GM15510 (cell line): ENCODE results near the gene KDM4B.

Experiments
- POLR2A ChIP-seq: IDR thresholded peaks from 3 replicates; pipeline ENCODE4 v1.6.1; 2011; ENCODE audit warnings: borderline replicate concordance; ENCODE audit not compliant: insufficient read length; ENCODE audit errors: extremely low read depth

KDM4B gene

DNA sequence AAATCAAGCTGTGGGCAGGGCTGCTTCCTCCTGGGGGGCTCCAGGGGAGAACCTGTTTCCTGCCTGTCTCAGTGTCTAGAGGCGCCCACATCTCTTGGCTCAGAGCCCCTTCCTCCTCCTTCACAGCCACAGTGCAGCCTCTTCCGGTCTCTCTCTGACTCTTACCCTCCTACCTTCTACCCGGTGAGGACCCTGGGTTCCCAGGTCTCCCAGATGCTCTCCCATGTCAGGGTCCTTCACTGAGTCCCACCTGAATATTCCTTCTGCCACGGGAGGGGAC, 153.1 kb downstream of the KDM4B start:
- TF ChIP-seq POLR2A: no peak

DNA sequence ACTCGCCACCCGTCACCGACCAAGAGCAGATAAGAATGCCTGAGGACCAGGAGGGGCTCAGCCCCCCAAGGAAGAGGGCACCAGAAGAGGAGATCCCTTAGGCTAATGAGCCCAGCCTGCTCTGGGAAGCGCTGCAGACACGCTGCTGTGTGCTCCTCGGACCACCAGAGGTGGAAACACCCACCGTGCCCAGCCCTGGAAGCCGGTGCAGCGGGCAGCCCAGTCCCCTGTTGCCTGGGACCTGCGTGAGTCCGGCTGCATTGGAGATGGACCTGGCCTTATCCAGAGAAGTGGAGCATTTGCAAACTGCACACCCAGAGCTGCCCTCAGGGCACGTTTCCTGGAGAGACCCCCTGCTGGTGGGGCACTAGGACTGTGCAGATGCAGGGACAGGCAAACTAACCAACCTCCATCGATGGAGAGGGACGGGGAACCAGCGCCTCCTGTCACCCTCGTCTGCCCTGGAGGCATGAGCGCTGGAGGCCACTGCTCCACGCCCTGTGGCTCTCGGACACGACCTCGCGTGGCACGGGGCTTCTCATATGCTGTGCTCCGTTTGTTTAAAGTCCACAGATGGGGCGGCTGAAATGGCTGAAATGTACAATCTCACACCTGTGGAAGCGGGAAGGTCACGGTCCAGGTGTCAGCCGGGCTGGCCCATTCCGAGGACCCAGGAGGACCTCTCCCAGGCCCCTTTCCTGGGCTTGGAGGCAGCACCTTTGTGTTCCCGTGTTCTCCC, 153.9 kb downstream of the KDM4B start:
- no peak for TF ChIP-seq POLR2A

DNA sequence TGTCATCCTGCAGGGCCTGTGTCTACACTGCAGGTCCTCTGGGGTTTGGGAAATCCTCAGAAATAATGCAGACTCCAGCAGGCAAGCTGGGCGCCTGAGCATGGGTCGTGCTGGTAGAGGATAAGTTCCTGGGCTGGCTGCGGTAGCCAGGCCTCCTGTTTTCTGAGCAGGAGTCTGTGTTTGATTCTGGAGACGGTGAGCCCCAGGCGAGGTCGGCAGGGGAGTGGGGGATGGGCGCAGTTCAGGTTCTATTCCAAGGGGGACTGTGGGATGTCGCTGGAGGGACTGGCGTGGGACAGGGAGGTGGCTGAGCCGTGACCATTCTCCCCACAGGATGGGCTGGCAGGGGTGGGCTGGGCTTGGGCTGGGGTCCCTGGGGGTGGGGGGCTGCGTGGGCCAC, 154.7 kb downstream of the KDM4B start:
- no peak for TF ChIP-seq POLR2A

DNA sequence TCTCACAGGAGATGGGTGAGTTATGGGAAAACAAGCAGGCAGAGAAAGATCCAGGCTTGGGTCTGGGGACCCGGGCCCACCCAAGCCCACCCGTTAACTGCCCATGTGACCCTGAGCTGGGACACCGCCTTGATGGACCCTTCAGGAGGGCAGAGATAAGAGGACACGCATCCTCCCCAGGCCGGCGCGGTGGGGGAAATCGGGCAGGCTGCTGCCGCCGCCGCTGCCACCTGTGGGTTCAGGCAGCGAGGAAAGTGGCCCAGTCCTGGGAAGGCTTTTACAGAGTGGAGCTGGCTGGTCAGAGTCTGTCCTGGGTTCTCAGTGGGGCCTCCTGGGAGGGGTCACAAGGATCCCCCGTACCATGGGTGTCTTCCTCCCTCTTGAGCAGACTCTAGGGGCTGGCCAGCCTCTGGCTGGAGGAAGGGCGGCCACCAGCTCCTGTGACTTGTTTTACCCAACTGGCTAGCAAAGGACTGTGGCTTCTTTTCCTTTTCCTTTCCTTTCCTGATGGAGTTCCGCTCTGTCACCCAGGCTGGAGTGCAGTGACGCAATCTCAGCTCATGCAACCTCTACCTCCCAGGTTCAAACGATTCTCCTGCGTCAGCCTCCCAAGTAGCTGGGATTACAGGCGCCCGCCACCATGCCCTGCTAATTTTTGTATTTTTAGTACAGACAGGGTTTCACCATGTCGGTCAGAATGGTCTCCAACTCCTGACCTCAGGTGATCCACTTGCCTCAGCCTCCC, 155.4 kb downstream of the KDM4B start:
- TF ChIP-seq POLR2A: no peak

DNA sequence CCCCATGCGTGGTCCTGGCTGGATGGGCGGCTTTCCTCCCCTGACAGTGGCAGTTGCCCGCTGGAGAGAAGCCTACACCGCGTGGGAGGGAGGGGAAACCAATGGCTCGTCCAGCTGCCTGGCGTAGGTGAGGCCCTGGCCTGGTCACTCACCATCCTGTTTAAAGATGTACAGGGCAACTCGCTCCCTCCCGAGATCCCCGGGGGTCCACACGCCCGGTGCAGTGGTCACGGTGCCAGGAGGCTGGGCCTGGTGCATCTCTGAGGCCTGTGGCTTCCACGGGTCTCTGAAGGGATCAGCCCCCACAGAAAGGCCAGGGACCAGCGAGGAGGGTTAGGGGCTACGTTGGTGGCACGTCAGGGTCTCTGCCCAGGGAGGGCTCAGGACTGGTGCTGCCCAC, 156.5 kb downstream of the KDM4B start:
- TF ChIP-seq POLR2A: no peak

DNA sequence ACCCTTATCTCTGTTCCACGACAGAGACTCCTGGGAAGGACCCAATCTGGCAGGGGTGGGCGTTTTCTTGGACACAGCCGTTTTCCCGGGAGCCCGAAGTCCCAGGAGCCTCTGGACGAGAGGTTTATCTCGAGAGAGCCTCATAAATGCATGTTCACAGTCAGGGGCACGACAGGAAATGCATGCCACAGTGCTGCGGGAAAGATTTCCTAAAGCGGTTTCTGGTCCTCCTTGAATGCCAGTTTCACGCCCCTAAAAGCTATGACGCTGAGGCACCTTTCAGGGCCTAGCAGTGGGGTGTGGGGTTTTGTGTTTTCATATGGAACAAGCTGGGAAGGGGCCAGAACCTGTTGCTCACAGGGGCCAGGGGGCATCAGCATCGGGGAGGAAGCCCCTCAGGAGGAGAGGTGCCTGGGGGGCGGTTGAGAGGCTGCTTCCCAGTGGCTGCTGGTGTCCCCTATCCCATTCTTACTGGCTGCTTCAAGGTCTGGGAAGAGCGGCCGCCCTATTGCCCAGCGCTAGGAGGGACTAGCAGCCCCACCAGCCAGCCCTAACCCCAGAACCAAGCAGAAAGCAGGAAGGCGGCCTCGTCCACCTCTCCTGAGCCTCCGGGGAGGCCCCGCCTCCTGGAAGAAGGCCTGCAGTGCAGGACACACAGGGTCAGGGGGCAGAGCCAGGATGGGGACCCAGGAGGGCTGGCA, 157.0 kb downstream of the KDM4B start:
- no peak for TF ChIP-seq POLR2A

DNA sequence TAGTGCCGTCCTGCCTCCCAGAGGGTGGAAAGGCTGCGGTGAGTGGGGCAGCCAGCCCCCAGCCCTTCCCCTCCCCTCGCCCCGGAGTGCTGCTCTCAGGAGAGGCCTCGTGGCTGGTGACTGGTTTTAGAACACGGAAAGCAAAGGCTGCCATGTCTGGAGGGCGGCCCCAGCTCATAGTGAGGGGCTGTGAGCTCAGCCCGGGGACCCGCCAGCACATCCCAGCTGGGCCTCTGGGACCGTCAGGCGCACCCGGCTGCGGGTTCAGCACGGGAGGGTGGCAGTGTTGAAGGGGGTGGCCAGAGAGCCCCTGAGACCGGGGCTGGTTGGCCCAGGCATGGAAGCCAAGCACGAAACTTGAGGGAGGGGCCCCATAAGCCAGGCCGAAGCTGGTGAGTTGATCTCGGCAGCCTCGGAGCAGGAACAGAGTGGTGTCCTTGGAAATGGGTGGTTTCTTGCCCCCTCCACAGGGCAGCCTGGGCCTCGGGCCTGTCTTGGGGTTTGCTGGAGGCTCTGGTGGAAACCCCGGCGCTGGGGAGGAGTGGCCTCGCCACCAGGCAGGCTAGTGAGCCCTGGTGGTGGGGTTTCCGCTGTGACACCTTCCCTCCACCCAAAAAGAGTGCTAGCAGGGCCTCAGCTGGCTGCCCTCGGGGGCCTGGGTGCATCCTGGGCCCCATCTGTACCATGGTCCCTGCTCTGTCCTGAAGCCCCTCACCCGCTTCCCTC, 157.7 kb downstream of the KDM4B start:
- no peak for TF ChIP-seq POLR2A

DNA sequence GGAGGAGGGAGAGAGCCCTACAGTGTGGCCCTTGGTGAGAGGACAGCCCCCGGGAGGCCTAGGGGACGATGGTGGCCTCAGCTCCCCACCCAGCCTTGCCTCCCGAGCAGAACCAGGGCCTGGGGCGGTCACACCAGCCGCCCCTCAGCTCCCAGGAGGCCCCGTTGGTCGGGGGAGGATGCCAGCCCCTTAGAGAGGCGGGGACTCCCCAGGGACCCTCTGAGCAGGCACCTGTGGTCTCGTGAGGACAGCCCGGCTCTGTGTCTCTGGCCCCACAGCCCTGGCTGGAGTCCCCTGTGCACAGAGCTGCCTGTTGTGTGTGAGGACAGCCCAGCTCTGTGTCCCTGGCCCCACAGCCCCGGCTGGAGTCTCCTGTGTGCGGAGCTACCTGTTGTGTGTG, 158.8 kb downstream of the KDM4B start:
- no peak for TF ChIP-seq POLR2A

DNA sequence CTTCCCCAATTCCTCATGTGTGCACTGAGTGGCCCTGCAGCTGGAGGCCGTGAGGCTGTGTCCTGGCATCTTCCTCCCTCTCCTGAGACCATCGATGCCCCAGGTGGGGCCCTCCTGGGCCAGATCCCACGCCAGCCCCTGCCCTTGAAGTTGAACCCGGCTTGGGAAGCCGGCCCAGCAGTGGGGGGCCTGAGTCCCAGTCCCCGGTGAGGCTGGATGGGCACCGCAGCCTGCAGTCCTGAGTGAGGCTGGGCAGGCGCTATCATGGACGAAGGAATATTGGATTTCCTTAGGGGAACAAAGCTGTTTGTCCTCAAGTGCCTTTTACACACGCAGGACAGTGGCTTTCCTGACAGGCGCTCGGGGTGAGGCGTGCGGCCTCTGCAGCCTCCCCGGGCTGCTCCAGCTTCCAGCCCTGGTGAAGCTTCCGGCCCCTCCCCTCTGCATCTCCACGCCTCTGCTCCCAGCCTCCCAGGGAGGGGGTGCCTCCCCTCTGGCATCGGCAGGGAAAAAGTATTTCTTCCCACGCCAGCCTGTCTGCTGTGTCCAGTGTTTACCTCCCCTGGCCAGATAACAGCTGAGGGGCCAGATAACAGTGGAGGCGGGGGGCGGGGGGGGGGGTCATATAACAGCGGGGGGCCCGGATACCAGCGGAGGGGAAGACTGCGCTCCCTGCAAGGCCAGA, 159.5 kb downstream of the KDM4B start:
- no peak for TF ChIP-seq POLR2A

DNA sequence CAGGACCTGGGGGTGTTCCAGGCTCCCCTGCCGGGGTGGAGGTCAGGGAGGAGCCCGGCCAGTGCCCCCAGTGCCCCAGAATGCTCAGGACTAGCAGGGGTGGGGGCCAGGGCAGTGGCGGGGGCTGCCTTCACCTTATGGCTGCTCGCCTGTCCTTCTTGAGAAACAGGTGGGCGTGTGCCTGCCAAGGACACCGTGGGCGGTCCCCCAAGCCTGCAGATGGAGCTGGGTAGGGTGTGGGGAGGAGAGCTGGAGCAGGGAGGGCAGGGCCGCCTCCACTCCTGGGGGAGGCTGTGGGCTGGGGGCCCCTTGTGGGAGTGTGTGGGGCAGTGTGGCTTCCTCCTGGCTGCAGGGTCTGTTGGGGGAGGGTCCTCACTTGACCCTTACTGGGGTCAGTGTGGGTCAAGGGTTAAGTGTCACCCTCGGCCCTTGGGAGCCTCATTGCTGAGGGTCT, 160.1 kb downstream of the KDM4B start:
- no peak for TF ChIP-seq POLR2A

DNA sequence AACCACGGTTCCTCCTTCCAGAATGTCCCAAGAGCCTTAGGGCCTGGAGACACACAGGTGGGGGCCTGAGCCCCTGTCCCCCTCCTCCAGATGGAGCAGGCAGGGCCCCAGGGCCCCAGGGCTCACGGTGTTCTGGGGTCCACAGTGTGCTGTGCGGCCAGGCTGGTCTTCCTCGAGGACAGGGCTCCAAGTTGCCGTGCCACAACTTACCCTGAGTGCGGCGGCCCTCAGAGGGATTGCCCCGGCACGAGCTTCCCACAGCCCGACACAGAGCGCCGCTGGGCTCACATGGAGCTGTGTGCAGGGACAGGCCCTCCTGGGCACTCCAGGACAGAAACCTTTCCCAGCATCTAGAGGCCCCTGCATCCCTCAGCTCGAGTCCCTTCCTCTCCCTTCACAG, 160.8 kb downstream of the KDM4B start:
- no peak for TF ChIP-seq POLR2A

DNA sequence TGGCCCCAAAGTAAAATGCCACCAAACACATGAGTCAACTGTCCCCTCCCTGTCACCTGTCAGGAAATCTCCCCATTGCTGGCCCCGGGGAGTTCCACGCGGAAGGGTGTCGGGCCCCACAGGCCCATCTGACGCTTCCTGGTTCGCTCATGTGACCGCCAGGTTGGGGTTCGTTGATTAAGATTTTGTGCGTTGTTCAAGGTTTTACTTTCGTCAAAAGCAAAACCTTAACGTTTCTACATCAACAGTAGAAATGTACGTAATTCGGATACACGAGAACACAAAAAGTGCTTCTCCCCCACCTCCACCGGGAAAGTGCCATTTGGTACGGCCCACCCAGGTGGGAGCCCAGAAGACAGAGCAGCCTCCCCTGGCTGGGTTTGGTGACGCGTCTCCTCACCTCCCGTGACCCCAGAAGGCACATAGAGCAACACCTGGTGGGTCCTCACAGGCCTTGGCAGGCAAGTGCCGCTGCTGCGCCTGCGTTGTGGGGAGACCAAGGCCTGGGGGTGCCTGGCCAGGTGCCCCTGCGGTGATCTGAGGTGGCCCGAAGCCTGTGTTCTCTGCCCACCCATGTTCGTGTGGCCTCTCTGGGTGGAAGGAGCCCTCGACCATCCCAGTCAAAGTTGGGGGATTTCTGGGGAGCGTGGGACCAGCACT, 161.6 kb downstream of the KDM4B start:
- TF ChIP-seq POLR2A: no peak

DNA sequence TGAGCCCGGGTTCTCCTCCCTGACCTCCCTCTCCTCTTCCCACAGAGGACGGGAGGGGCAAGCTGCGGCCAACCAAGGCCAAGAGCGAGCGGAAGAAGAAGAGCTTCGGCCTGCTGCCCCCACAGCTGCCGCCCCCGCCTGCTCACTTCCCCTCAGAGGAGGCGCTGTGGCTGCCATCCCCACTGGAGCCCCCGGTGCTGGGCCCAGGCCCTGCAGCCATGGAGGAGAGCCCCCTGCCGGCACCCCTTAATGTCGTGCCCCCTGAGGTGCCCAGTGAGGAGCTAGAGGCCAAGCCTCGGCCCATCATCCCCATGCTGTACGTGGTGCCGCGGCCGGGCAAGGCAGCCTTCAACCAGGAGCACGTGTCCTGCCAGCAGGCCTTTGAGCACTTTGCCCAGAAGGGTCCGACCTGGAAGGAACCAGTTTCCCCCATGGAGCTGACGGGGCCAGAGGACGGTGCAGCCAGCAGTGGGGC, 162.2 kb downstream of the KDM4B start:
- TF ChIP-seq POLR2A: peak; percentile 64

DNA sequence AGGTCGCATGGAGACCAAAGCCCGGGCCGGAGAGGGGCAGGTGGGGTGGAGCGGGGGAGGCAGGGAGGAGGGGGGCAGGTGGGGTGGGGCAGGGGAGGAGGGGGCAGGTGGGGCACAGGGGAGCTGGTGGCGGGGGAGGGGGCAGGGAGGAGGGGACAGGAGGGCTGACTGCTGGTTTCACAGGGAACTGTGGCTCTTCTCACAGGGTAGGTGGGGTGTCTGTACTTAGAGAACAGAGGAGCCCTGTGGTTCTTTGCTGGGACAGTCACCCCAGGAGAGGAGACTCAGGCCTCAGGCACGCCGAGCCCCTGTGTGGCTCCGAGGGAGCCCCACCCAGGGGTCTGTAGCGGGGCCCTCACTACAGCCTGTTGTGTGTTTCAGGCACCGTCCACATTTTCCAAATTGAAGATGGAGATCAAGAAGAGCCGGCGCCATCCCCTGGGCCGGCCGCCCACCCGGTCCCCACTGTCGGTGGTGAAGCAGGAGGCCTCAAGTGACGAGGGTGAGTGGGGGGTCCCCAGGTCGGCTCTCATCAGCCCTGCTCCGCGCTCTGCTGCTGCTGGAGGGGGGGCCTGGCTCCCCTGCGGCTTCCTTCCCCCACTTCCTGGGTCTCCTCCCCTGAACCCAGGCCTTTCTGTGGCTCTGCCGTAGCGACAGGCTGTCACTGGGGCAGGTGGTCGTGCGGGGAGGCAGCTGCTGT, 162.7 kb downstream of the KDM4B start:
- no peak for TF ChIP-seq POLR2A

DNA sequence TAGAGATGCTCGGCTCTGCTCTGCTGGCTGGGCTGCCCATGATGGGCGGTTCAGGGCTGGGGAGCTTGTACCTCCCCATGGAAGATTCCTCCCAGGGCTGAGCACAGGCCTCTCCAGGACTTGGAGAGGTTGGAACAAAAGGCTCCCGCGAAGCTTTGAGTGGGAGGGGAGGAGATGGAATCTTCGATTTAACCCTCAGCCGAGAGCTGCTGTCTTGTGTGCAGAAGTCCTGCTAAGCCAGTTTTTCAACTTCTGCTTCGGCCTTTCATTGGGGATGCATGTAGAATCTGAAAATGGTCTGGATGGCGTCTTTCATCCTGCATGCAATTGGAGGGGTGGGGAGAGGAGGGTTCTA, 163.3 kb downstream of the KDM4B start:
- no peak for TF ChIP-seq POLR2A
